ENCODE measurements around the gene TNIK.

GRCh38 chr3:171044384-171044783, 415.8 kb downstream of the TNIK start:
- no peak for TF ChIP-seq CTCF (conservative IDR thresholded peaks at IDR 0.05)
- TF ChIP-seq ZFX (IDR thresholded peaks at IDR 0.05): no peak
